ENCODE data around the gene HERC5. TPM values are rescaled to one million over a fixed set of nuclear protein-coding genes. Genes with fewer than 3 reads are reported as not detected.

Gene HERC5
- total RNA-seq, 1 donor from 2014 or later, result 0.32 TPM

DNA sequence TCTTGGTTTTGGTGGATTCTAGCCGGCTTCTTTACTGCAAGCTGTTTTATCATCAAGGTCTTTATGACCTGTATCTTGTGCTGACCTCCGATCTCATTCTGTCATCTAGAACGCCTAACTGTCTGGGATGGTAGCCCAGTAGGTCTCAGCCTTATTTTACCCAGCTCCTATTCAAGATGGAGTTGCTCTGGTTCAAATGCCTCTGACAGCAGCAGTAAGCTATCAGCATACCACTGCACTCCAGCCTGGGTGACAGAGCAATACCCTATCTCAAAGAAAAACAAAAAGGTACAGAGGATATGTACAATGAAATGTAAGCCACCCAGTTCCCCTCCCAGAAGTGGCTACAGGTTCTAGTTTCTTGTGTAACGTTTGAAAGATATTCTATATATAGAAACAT is 42.2 kb upstream of the HERC5 start:
- H3K4me3 ChIP-seq, result no peak overlapping the region
- H3K36me3 ChIP-seq, result peaks cover 0 to 3% of the 10 kb centered on the region in 2 donors
- no peak for DNase-seq (ENCODE audit: low spot score in 2 of 2)
- no peak overlapping the region for H3K27ac ChIP-seq
- TF ChIP-seq, protein P1, sequence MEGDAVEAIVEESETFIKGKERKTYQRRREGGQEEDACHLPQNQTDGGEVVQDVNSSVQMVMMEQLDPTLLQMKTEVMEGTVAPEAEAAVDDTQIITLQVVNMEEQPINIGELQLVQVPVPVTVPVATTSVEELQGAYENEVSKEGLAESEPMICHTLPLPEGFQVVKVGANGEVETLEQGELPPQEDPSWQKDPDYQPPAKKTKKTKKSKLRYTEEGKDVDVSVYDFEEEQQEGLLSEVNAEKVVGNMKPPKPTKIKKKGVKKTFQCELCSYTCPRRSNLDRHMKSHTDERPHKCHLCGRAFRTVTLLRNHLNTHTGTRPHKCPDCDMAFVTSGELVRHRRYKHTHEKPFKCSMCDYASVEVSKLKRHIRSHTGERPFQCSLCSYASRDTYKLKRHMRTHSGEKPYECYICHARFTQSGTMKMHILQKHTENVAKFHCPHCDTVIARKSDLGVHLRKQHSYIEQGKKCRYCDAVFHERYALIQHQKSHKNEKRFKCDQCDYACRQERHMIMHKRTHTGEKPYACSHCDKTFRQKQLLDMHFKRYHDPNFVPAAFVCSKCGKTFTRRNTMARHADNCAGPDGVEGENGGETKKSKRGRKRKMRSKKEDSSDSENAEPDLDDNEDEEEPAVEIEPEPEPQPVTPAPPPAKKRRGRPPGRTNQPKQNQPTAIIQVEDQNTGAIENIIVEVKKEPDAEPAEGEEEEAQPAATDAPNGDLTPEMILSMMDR (IDR thresholded peaks at IDR 0.05), result no peak
- intact Hi-C loops (cut with DNase I), result no loop called here
- no peaks in the 10 kb centered on the region for H3K4me1 ChIP-seq
- H3K9me3 ChIP-seq, result no peaks in the 10 kb centered on the region
- H3K27me3 ChIP-seq, result no peaks in the 10 kb centered on the region

DNA sequence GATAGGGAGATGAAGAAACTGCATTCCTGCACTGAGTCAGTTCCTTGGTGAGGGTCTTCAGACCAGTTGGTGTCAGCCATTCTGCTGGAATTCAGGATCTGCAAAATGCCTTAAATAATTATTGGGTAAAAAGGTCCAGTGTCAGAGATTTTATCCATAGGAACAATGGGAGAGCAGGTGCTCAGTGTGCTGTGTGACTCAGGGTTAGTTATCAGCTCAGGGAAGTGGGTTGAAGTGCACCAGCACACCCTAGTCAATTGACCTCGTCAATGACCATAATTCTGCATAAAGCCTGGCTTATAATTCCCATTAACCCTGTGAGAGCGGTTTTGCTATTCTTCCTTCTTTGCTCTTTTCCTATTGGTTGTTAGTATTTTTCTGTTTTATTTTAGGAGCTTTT is 40.9 kb upstream of the HERC5 start:
- H3K9me3 ChIP-seq, result no peaks in the 10 kb centered on the region
- peaks cover 0 to 3% of the 10 kb centered on the region in 2 donors for H3K36me3 ChIP-seq
- TF ChIP-seq, protein P1 (IDR thresholded peaks at IDR 0.05), result no peak
- H3K27ac ChIP-seq, result no peak overlapping the region
- DNase-seq (ENCODE audit: low spot score in 2 of 2), result no peak
- intact Hi-C loops (cut with DNase I), result no loop called here
- H3K27me3 ChIP-seq, result no peaks in the 10 kb centered on the region
- no peaks in the 10 kb centered on the region for H3K4me1 ChIP-seq
- H3K4me3 ChIP-seq, result no peak overlapping the region

- TF ChIP-seq, protein P1 (IDR thresholded peaks at IDR 0.05), result no peak
- H3K4me3 ChIP-seq, result no peak overlapping the region
- H3K9me3 ChIP-seq, result no peaks in the 10 kb centered on the region
- H3K4me1 ChIP-seq, result no peaks in the 10 kb centered on the region
- DNase-seq (ENCODE audit: low spot score in 2 of 2), result no peak
- intact Hi-C loops (cut with DNase I), result no loop called here
- H3K27ac ChIP-seq, result no peak overlapping the region
- no peaks in the 10 kb centered on the region for H3K36me3 ChIP-seq
- no peaks in the 10 kb centered on the region for H3K27me3 ChIP-seq
These were observed 38.5 kb upstream of the HERC5 start for GRCh38 chr4:88418411-88418810.

DNA sequence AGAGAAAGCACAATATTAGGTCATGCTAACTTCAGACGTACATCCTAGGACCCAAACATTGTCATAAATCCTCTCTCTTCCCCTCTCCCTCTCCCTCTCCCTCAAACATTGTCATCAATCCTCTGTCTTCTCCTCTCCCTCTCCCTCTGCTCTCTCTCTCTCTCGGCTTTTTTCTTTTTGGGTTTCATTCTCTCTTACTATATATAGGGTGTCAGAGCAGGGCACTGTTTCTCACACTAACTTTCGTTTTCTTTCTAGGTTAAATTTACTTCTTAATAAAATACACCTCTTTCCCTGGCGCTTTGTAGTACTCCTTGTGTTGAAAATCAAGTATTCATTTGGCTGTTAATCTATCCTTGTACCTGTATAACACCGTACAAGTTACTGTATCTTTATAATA is 37.0 kb upstream of the HERC5 start:
- no peaks in the 10 kb centered on the region for H3K9me3 ChIP-seq
- no peaks in the 10 kb centered on the region for H3K4me1 ChIP-seq
- intact Hi-C loops (cut with DNase I), result no loop called here
- no peaks in the 10 kb centered on the region for H3K36me3 ChIP-seq
- H3K27me3 ChIP-seq, result no peaks in the 10 kb centered on the region
- DNase-seq (ENCODE audit: low spot score in 2 of 2), result no peak
- peak overlapping the region in 1 of 2 donors; percentile 29 for H3K4me3 ChIP-seq
- no peak overlapping the region for H3K27ac ChIP-seq
- TF ChIP-seq, protein P1 (IDR thresholded peaks at IDR 0.05), result no peak

- Histone ChIP-seq H3K4me1 (no peaks in the 10 kb centered on the region), H3K27me3 (no peaks in the 10 kb centered on the region), H3K27ac (no peak overlapping the region), H3K9me3 (no peaks in the 10 kb centered on the region), H3K4me3 (no peak overlapping the region), H3K36me3 (no peaks in the 10 kb centered on the region)
- TF ChIP-seq, protein P1 (IDR thresholded peaks at IDR 0.05), result no peak
- intact Hi-C loops (cut with DNase I), result no loop called here
- no peak for DNase-seq (ENCODE audit: low spot score in 2 of 2)
These were observed 36.1 kb upstream of the HERC5 start for GRCh38 chr4:88420844-88421243.

- DNase-seq (ENCODE audit: low spot score in 2 of 2), result no peak
- Histone ChIP-seq H3K27me3 (no peaks in the 10 kb centered on the region), H3K27ac (no peak overlapping the region), H3K4me3 (no peak overlapping the region), H3K36me3 (no peaks in the 10 kb centered on the region), H3K4me1 (no peaks in the 10 kb centered on the region), H3K9me3 (no peaks in the 10 kb centered on the region)
- TF ChIP-seq, protein P1 (IDR thresholded peaks at IDR 0.05), result no peak
- intact Hi-C loops (cut with DNase I), result no loop called here
These were observed 34.5 kb upstream of the HERC5 start for GRCh38 chr4:88422403-88422802.

Data from ascending aorta (tissue), 2 donors.